GM10248 (cell line): ENCODE measurements around the gene OTX1.

Experiments used
- CTCF ChIA-PET: fragments of 300-600 bp; sonication (Branson Sonifier 250); formaldehyde crosslinking; extraction: SDS; loops from one replicate; lab custom pipeline; 2021; ENCODE audit warnings: antibody characterized with exemption; lab: Yijun Ruan, JAX
- POLR2A ChIA-PET: fragments of 350-650 bp; sonication (Branson Sonifier 250); formaldehyde crosslinking; extraction: SDS; loops from one replicate; lab custom pipeline; 2020; ENCODE audit warnings: antibody characterized with exemption; lab: Yijun Ruan, JAX
- DNase-seq: peaks from one replicate; pipeline ENCODE4 v3.0.0; 2012; ENCODE audit errors: extremely low spot score
- CTCF ChIP-seq: IDR thresholded peaks from 2 replicates; pipeline ENCODE4 v1.5.1; 2012; ENCODE audit warnings: mild to moderate bottlenecking, low read depth; ENCODE audit errors: extremely low read depth, missing control alignments, control extremely low read depth

The OTX1 gene

GRCh38 chr2:63029058-63029457, 21.6 kb upstream of the OTX1 start:
- no peak for TF ChIP-seq CTCF
- no peak for DNase-seq
- CTCF ChIA-PET, result interaction anchor here (1.0 to 1.2 kb wide), 2 partner anchors 30 to 70 kb away, joined by 3 read pairs; no protein-coding TSS in a partner anchor
- POLR2A ChIA-PET, result no interaction called here

- ChIA-PET CTCF (interaction anchor here (0.9 to 1.8 kb wide), 3 partner anchors 10 to 23 kb away, joined by 3 to 8 read pairs (median 6); no protein-coding TSS in a partner anchor), POLR2A (no interaction called here)
- no peak for TF ChIP-seq CTCF
- no peak for DNase-seq
Observed at GRCh38 chr2:63034526-63034925, 16.1 kb upstream of the OTX1 start.

- POLR2A ChIA-PET, result no interaction called here
- DNase-seq, result no peak
- no peak for TF ChIP-seq CTCF
- CTCF ChIA-PET, result interaction anchor here (0.9 to 2.0 kb wide), 4 partner anchors 8 to 24 kb away, joined by 3 to 8 read pairs (median 5); no protein-coding TSS in a partner anchor
Observed at GRCh38 chr2:63035169-63035568, 15.5 kb upstream of the OTX1 start.

GRCh38 chr2:63035660-63036059, 15.0 kb upstream of the OTX1 start:
- ChIA-PET POLR2A (no interaction called here), CTCF (interaction anchor here (0.7 to 2.0 kb wide), 3 partner anchors 9 to 20 kb away, joined by 3 to 8 read pairs (median 4); no protein-coding TSS in a partner anchor)
- DNase-seq, result no peak
- TF ChIP-seq CTCF, result no peak

- DNase-seq, result no peak
- POLR2A ChIA-PET, result no interaction called here
- no peak for TF ChIP-seq CTCF
- CTCF ChIA-PET, result no interaction called here
Observed at GRCh38 chr2:63038034-63038433, 12.6 kb upstream of the OTX1 start.

- CTCF ChIA-PET, result interaction anchor here (1.3 kb wide), 1 partner anchor 253 kb away, joined by 3 read pairs; no protein-coding TSS in a partner anchor
- POLR2A ChIA-PET, result no interaction called here
Observed at GRCh38 chr2:63040586-63040985, 10.0 kb upstream of the OTX1 start.

More at GRCh38 chr2:63040586-63040985, 10.0 kb upstream of the OTX1 start:
- no peak for TF ChIP-seq CTCF
- no peak for DNase-seq
